ENCODE measurements around the gene TEKT5. TPM values are rescaled to one million over a fixed set of nuclear protein-coding genes. Genes with fewer than 3 reads are reported as not detected.

The TEKT5 gene
- total RNA-seq, 1 donor from 2014 or later = 0.22 TPM

DNA sequence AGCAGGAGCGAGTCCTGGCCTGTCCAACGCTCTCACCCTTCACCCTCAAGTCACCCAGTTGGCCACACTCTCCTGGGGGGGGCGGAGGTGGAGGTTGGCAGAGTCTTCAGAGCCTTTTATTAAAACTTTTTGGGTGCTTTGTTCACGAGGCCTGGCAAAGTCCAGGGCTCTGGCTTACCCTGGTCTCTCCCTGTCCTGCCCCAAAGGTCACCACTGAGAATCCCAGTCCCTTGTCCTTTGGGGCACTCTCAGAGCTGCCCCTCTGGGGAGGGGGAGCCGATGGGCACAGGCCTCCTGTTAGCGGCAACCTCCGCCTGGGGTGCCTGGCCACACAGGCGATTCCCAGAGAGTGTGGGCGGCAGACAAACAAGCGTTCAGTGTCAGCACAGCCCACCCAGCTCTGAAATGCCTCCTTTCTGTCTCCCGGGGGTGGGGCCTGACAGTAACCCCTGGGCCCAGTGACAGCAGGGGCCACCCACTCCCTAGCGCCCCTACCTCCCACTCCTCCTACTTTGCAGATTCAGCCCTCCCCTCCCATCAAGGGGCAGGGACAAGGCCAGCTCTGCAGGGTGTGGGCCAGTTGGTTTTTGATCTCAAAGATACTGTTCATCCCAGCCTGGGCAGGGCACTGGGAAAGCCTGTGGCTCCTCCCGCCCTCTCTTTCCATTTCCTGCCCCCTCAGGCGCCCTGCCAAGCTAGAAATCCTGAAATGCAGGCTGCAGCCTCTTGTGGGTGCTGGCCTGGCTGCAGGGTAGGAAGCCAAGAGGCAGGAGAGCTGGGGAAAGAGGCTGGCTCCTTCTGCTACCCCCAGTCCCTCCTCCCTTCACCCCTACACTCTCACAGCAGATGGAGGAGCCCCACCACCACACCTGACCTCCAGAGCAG lies 77.7 kb downstream of the TEKT5 start:
- no peak for DNase-seq (ENCODE audit: low spot score)
- intact Hi-C loops (cut with DNase I) = loop anchor here (2.0 kb wide), 1 partner anchor 36 kb away; the partner anchor contains the start of gene EMP2

DNA sequence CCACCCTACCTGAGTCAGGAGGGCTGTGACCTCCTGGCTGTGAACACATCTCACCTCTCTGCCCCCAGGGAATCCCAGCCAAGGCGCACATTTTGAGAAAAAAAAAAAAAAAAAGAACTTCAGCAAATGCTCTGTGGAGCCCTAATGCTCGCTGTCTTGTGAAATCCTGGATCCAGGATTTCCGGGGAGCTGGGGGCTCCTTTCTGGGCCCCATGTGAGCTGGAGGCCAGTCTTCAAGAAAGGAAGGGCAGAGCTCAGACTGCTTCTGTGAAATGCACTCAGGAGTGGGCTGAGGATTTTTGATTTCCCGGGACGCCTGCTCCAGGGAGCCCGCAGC lies 78.3 kb downstream of the TEKT5 start:
- DNase-seq (ENCODE audit: low spot score) = no peak
- intact Hi-C loops (cut with DNase I) = loop anchor here (2.0 kb wide), 1 partner anchor 36 kb away; the partner anchor contains the start of gene EMP2

DNA sequence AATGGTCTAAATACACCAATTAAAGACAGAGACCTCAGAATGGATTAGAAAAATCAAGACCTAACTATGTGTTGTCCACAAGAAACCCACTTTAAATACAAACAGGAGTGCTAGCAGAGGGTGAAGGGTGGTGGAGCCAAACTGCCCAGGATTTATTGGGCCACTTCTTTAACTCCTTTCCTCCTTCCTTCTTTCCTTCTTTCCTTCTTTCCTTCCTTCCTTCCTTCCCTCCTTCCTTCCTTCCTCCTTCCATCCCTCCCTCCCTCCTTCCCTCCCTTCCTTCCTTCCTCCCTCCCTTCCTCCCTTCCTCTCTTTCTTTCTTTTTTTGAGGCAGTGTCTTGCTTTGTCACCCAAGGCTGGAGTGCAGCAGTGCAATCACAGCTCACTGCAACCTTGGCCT lies 80.0 kb downstream of the TEKT5 start:
- intact Hi-C loops (cut with DNase I) = no loop called here
- no peak for DNase-seq (ENCODE audit: low spot score)

- no peak for DNase-seq (ENCODE audit: low spot score)
- intact Hi-C loops (cut with DNase I) = no loop called here
Measured at GRCh38 chr16:10613785-10614485, 80.8 kb downstream of the TEKT5 start.

GRCh38 chr16:10612649-10613179 lies 82.0 kb downstream of the TEKT5 start:
- intact Hi-C loops (cut with DNase I) = no loop called here

GRCh38 chr16:10611825-10612342 lies 82.8 kb downstream of the TEKT5 start:
- no peak for DNase-seq (ENCODE audit: low spot score)
- intact Hi-C loops (cut with DNase I) = no loop called here

More at GRCh38 chr16:10612649-10613179, 82.0 kb downstream of the TEKT5 start:
- DNase-seq (ENCODE audit: low spot score) = no peak

DNA sequence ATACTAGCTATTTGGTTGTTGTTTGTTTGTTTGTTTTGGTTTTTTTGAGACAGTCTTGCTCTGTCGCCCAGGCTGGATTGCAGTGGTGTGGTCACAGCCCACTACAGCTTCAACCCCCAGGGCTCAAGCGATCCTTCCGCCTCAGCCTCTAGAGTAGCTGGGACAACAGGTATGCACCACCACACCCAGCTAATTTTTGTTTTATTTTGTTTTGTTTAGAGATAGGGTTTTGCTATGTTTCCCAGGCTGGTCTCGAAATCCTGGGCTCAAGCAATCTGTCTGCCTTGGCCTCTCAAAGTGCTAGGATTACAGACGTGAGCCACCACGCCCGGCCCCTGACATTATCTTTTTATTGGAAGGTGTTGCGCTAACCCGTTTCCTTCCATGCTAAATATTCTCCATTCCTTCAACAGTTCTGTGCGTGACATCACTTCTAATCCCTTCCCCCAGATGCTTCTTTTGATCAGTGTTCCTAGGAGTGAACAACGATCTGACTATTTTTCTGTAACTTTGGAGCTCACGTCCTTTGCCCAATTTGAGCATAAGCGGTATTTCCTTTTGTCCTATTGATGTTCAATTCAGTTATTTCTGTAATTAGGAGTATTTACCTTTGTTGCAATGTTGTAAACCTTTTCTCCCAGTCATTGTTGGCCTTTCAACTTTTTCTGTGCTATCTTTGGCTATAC lies 84.1 kb downstream of the TEKT5 start:
- intact Hi-C loops (cut with DNase I) = no loop called here
- DNase-seq (ENCODE audit: low spot score) = no peak

GRCh38 chr16:10609402-10609774 lies 85.3 kb downstream of the TEKT5 start:
- intact Hi-C loops (cut with DNase I) = no loop called here
- DNase-seq (ENCODE audit: low spot score) = no peak

DNA sequence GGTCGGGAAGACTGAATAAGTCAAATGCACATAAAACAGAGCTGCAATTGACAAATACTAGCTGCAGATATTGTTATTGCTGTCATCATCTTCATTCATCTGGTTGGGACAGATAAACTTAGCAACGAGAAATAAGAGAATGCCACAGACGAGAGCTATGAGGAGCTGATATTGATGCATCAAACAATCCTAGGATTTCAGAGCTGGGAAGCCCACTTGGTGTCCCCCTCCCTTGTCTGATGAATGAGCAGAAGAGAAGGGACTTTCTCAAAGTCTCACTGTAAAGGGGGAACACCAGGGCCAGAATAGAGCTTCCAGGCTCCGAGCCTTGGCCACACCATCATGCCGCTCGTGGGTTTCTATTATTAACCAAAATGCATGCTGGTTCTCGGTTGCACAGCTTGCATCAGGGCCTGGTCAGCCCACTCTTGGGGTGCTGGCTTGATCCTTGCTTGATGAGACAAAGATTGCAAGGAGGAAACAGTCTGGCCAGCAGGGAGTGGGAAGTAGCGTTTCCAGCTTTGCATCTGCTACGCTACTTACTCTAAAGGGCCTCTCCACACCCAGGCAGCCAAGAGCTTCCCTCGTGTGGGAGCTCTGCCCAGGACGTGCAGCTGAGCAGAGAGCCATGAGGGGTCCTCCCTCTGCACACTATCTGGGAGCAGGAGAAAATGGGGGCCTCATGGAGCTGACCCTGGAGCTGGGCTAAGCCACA lies 85.9 kb downstream of the TEKT5 start:
- intact Hi-C loops (cut with DNase I) = no loop called here
- no peak for DNase-seq (ENCODE audit: low spot score)

GRCh38 chr16:10607157-10607556 lies 87.6 kb downstream of the TEKT5 start:
- DNase-seq (ENCODE audit: low spot score) = no peak
- intact Hi-C loops (cut with DNase I) = no loop called here

DNA sequence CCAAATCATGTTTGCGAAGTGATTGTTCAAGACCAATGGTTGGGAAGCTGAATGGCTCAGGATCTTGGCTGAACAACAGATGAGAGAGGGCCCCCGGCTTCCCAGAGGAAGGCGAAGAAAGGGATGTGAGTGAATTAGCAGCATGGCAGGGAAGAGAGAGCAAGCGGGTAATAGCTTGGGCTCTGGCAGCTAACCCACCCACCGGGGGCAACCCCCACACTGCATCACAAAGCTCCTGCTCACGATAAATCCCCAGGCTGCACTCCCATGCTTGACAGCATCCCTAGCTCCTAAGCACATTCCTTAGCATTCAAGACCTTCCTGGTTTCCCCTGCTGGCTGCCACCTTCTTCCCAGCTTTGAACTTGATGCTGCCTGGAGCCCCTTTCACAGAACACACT lies 88.1 kb downstream of the TEKT5 start:
- DNase-seq (ENCODE audit: low spot score) = no peak
- intact Hi-C loops (cut with DNase I) = no loop called here

DNA sequence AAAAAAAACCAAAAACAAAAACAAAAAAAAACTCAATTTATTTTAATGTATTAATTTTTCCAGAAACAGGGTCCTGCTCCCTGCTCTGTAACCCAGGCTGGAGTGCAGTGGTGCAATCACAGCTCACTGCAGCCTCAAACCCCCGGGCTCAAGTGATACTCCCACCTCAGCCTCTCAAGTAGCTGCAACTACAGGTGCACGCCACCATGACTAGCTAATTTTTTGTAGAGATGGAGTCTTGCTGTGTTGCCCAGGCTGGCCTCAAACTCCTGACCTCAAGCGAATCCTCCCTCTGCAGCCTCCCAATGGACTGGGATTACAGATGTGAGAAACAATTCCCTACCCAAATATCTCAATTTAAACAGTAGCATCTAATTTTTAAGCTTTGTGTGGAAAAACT lies 89.1 kb downstream of the TEKT5 start:
- no peak for DNase-seq (ENCODE audit: low spot score)
- intact Hi-C loops (cut with DNase I) = no loop called here

- DNase-seq (ENCODE audit: low spot score) = no peak
- intact Hi-C loops (cut with DNase I) = no loop called here
Measured at GRCh38 chr16:10601444-10602408, 93.0 kb downstream of the TEKT5 start.

DNA sequence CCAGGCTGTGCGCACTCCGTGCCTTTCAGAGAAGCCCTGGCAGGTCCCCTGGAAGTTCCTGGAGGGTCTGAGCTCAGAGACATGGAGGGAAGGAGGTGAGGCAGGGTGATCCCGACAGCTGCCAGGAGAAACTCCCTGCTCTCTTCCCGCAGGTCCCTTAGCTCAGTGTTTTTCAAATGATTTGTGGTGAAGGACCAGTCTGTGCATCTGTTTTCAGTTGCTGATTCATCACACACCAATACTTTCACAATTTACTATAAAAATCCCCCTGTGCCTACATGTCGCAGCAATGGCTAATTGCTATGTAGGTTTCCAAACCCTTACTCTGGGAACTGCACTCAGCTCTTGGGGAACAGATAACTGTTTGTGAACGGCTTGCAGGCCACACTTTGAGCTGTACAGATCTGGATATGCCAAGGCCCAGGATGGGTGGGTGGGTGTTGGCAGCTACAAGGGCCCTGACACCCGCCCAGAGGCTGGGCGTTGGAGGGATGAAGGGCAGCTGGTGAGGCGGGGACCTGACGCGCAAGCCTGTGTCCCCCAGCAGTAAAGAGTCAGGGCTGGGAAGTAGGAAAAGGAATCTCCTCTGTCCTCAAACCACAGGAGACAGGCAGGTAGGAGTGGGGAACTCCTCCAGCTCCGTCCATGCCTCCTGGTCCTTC lies 93.8 kb downstream of the TEKT5 start:
- intact Hi-C loops (cut with DNase I) = no loop called here
- no peak for DNase-seq (ENCODE audit: low spot score)

DNA sequence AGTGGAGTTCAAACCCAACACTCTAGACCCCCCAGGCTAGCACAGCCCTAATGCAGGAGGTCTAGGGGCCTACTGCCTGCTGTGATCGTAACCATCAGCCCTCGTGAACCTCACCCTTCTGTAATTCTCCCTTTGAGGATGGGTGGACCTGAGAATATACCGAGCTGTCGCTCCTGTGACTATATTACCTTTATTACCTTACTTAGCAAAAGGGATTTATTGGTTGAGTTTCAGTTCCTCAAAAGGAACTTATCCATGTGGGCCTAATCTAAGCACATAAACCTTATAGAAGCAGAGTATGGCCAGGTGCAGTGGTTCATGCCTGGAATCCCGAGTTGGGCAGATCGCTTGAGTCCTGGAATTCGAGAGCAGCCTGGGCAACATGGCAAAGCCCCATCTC lies 95.1 kb downstream of the TEKT5 start:
- intact Hi-C loops (cut with DNase I) = no loop called here
- DNase-seq (ENCODE audit: low spot score) = no peak

DNA sequence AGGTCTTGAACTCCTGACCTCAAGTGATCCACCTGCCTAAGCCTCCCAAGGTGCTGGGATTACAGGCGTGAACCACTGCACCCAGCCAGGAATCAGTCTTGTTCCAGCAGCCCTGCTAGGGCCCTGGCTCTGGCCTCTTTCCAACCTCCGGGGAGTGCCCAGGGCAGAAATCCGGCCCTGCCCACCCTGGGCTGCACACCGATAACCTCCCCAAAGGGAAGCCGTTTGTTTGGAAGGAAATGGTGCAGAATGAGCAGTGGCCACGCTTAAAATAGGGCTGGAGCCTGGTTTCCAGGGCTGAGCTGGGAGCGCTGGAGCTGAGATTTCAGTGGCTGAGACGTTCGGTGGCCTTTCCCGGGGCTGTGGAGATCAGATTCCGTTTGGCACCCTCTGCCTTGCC lies 96.6 kb downstream of the TEKT5 start:
- intact Hi-C loops (cut with DNase I) = no loop called here
- DNase-seq (ENCODE audit: low spot score) = no peak

DNA sequence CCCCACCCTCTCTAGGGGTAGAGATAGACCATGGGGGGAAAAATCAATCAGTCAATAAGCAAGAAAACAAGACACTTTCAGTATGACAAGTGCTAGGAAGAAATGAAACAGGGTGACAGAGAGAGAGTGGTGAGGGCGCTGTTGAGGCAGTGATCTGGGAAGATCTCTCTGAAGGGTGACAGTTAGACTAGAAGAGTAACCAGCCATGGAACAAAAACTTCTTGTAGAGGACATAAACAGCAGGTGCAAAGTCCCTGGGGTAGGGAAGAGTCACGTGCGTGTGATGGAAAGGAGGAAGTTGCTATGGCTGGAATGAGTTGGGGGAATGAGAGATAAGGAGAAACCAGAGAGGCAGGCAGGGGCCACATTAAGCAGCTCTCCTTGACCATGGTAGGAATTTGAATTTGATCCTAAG lies 97.5 kb downstream of the TEKT5 start:
- intact Hi-C loops (cut with DNase I) = no loop called here
- DNase-seq (ENCODE audit: low spot score) = no peak

All from cardiac septum (tissue), 1 donor.